Measurements from ENCODE around the gene CDC73. TPM values are rescaled to one million over a fixed set of nuclear protein-coding genes. Genes with fewer than 3 reads are reported as not detected.

Gene CDC73
- total RNA-seq, 2 experiments from 2014 or later = 65.4 to 66.5 TPM

DNA sequence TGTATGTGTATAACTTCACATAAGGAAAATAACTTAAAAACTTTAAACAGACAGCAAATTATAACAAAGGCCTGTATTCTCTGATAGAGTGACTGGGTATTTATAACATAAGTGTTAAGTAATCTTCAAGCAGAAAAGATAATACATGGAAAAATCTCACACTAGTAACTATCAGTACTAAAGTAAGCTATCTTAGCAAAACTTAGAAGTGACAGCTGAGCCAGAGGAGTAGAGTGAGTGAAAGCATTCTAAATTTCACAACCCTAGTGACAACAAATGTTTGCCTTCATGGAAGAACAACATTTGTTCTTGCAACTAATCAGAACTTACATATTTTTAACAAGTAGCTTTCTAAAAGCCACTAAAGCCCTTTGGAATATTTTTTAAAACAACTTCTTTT lies 139.1 kb downstream of the CDC73 start:
- no peak for ATAC-seq (ENCODE audit: poor library complexity)

DNA sequence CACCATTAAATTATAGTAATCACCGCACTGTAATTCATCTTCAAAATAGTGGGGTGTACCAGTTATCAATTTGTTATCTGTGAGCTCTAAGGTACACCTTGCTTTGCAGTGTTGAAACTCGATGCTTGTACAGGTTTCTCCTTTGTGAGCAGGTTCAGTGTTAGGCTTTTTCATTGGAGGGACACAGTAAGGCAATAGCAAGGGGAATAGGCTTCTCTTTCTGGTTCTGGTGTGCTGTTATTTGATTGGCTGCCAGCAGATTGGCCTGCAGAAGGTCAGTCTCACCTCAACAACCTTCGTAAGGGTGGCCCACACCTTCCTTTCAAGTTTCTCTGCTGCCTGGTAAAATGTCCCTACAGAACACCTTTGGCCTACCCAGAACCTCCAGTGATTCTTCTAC lies 140.8 kb downstream of the CDC73 start:
- Histone ChIP-seq H3K27me3 (ENCODE audit: control insufficient read depth in 1 of 2, insufficient read depth in 2 of 2, low read length in 2 of 2) (no peaks in the 10 kb centered on the region), H3K4me3 (ENCODE audit: low read length) (no peak overlapping the region), H3K36me3 (ENCODE audit: insufficient read depth, low read length) (peaks cover 17% of the 10 kb centered on the region), H3K4me1 (ENCODE audit: insufficient read depth, low read length) (no peaks in the 10 kb centered on the region), H3K9me3 (ENCODE audit: control insufficient read depth in 1 of 2, insufficient read depth in 1 of 2, low read length in 2 of 2) (no peaks in the 10 kb centered on the region), H3K27ac (ENCODE audit: low read depth in 1 of 2, low read length in 2 of 2) (no peak overlapping the region)
- DNase-seq = no peak
- Mint-ChIP-seq H3K4me1 (ENCODE audit: low read depth) (no peaks in the 10 kb centered on the region), H3K36me3 (ENCODE audit: low read depth) (peaks cover 13% of the 10 kb centered on the region), H3K27me3 (no peaks in the 10 kb centered on the region), H3K27ac (no peak overlapping the region), H3K4me3 (no peak overlapping the region), H3K9me3 (peaks cover 3% of the 10 kb centered on the region)
- ChIA-PET CTCF (no interaction called here), POLR2A (no interaction called here)
- intact Hi-C loops (cut with DNase I, micrococcal nuclease) = no loop called here
- TF ChIP-seq, protein P1, sequence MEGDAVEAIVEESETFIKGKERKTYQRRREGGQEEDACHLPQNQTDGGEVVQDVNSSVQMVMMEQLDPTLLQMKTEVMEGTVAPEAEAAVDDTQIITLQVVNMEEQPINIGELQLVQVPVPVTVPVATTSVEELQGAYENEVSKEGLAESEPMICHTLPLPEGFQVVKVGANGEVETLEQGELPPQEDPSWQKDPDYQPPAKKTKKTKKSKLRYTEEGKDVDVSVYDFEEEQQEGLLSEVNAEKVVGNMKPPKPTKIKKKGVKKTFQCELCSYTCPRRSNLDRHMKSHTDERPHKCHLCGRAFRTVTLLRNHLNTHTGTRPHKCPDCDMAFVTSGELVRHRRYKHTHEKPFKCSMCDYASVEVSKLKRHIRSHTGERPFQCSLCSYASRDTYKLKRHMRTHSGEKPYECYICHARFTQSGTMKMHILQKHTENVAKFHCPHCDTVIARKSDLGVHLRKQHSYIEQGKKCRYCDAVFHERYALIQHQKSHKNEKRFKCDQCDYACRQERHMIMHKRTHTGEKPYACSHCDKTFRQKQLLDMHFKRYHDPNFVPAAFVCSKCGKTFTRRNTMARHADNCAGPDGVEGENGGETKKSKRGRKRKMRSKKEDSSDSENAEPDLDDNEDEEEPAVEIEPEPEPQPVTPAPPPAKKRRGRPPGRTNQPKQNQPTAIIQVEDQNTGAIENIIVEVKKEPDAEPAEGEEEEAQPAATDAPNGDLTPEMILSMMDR (IDR thresholded peaks at IDR 0.05) = no peak
- no peak for ATAC-seq (ENCODE audit: poor library complexity)

More for the DNA sequence above, 139.1 kb downstream of the CDC73 start:
- Histone ChIP-seq H3K27ac (ENCODE audit: low read depth in 1 of 2, low read length in 2 of 2) (no peak overlapping the region), H3K36me3 (ENCODE audit: insufficient read depth, low read length) (peaks cover 17% of the 10 kb centered on the region), H3K4me1 (ENCODE audit: insufficient read depth, low read length) (no peaks in the 10 kb centered on the region), H3K4me3 (ENCODE audit: low read length) (no peak overlapping the region), H3K27me3 (ENCODE audit: control insufficient read depth in 1 of 2, insufficient read depth in 2 of 2, low read length in 2 of 2) (no peaks in the 10 kb centered on the region), H3K9me3 (ENCODE audit: control insufficient read depth in 1 of 2, insufficient read depth in 1 of 2, low read length in 2 of 2) (no peaks in the 10 kb centered on the region)
- Mint-ChIP-seq H3K9me3 (peaks cover 3% of the 10 kb centered on the region), H3K27me3 (no peaks in the 10 kb centered on the region), H3K4me3 (no peak overlapping the region), H3K36me3 (ENCODE audit: low read depth) (peaks cover 16% of the 10 kb centered on the region), H3K4me1 (ENCODE audit: low read depth) (no peaks in the 10 kb centered on the region), H3K27ac (no peak overlapping the region)
- CTCF ChIA-PET = no interaction called here
- DNase-seq = no peak
- POLR2A ChIA-PET = no interaction called here
- intact Hi-C loops (cut with DNase I, micrococcal nuclease) = no loop called here
- TF ChIP-seq, protein P1 (IDR thresholded peaks at IDR 0.05) = no peak

GRCh38 chr1:193264313-193265065 lies 142.7 kb downstream of the CDC73 start:
- ATAC-seq (ENCODE audit: poor library complexity) = no peak
- no peak overlapping the region for H3K4me3 ChIP-seq (ENCODE audit: low read length)
- DNase-seq = no peak
- H3K27ac Mint-ChIP-seq = no peak overlapping the region
- intact Hi-C loops (cut with DNase I, micrococcal nuclease) = no loop called here
- H3K36me3 Mint-ChIP-seq (ENCODE audit: low read depth) = peaks cover 13% of the 10 kb centered on the region
- ChIA-PET POLR2A (no interaction called here), CTCF (no interaction called here)
- TF ChIP-seq, protein P1 (IDR thresholded peaks at IDR 0.05) = no peak
- H3K4me3 Mint-ChIP-seq = no peak overlapping the region
- no peaks in the 10 kb centered on the region for H3K27me3 Mint-ChIP-seq
- no peaks in the 10 kb centered on the region for H3K4me1 Mint-ChIP-seq (ENCODE audit: low read depth)
- peaks cover 7% of the 10 kb centered on the region for H3K36me3 ChIP-seq (ENCODE audit: insufficient read depth, low read length)
- H3K9me3 Mint-ChIP-seq = peaks cover 3% of the 10 kb centered on the region
- no peaks in the 10 kb centered on the region for H3K4me1 ChIP-seq (ENCODE audit: insufficient read depth, low read length)
- no peak overlapping the region for H3K27ac ChIP-seq (ENCODE audit: low read depth in 1 of 2, low read length in 2 of 2)
- H3K27me3 ChIP-seq (ENCODE audit: control insufficient read depth in 1 of 2, insufficient read depth in 2 of 2, low read length in 2 of 2) = no peaks in the 10 kb centered on the region
- H3K9me3 ChIP-seq (ENCODE audit: control insufficient read depth in 1 of 2, insufficient read depth in 1 of 2, low read length in 2 of 2) = no peaks in the 10 kb centered on the region
